Effector memory CD8-positive, alpha-beta T cell (primary cell): Measurements from ENCODE around the gene TET3.

Experiments used
- ATAC-seq: fragments of 150-1000 bp; cut with Tn5 transposase; replicated peaks from 2 replicates; pipeline ENCODE4 v1.10.0; 2021; ENCODE audit warnings: mild to moderate bottlenecking, moderate library complexity
- DNase-seq, 3 experiments: peaks; one replicate each; pipeline ENCODE4 v3.0.0; 2021
- H3K27ac Mint-ChIP-seq, 2 donors: one replicate each; pipeline ENCODE4 v1.8.0; 2022; ENCODE audit warnings: mild to moderate bottlenecking in 2 of 2, mixed read lengths in 2 of 2, moderate library complexity in 2 of 2
- H3K27me3 Mint-ChIP-seq, 2 donors: one replicate each; pipeline ENCODE4 v1.8.0; 2022; ENCODE audit warnings: mixed read lengths in 2 of 2
- H3K36me3 Mint-ChIP-seq: one replicate; pipeline ENCODE4 v1.8.0; 2022; ENCODE audit warnings: mild to moderate bottlenecking, moderate library complexity, mixed read lengths; ENCODE audit not compliant: insufficient read depth
- H3K4me1 Mint-ChIP-seq, 2 donors: one replicate each; pipeline ENCODE4 v1.8.0; 2022; ENCODE audit warnings: low read depth in 2 of 2, mixed read lengths in 2 of 2
- H3K4me3 Mint-ChIP-seq, 2 donors: one replicate each; pipeline ENCODE4 v1.8.0; 2022; ENCODE audit warnings: mild to moderate bottlenecking in 2 of 2, mixed read lengths in 2 of 2, moderate library complexity in 2 of 2
- H3K9me3 Mint-ChIP-seq, 2 donors: one replicate each; pipeline ENCODE4 v1.8.0; 2022; ENCODE audit warnings: mixed read lengths in 2 of 2

TET3 gene

DNA sequence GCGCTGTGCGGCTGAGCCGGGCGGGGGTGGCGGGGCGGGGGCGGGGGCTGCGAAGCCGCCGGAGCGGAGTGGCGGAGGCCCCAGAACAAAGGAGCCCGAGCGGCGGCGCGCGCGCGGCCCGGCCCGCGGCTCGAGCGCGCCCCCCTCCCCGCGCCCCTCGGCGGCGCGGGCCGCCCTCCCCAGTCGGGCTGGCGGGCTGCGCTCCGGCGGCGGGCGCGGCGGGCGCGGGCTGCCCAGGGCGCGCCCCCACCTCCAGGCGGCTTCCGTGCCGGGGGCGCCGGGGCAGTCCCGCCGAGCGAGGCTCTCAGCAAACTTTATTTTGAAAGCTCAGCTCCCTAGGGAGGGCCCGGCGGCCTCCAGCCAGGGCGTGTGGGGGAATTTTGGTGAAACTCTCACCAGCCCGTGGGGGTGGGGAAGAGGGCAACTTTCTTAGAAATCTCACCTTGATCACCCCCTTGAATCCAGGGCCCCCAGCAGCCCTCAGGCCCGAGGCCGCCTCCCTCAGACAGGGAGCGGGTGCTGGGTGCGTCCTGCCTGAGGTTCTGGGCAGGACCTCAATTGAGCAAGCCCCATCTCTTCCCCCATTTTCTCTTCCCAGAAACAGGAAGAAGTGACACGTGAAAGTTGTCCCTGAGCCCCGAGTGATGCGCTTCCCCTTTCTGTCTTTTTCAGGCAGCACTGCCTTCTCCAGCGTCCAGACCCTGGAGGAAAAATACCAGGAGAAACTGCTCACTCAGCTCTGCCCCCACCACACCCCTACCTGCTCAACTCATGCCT, 786 bp downstream of the TET3 start:
- H3K9me3 Mint-ChIP-seq: no peaks in the 10 kb centered on the region
- H3K36me3 Mint-ChIP-seq: peaks cover 27% of the 10 kb centered on the region
- H3K4me1 Mint-ChIP-seq: peaks cover 56 to 63% of the 10 kb centered on the region in 2 donors
- DNase-seq: peak; percentile 34 to 49 (median 48)
- H3K4me3 Mint-ChIP-seq: peak overlapping the region; percentile 88 to 91
- H3K27ac Mint-ChIP-seq: peak overlapping the region; percentile 89 to 91
- H3K27me3 Mint-ChIP-seq: peaks cover 0 to 12% of the 10 kb centered on the region in 2 donors
- peak; percentile 58 for ATAC-seq

- ATAC-seq (peak; percentile 14), DNase-seq (peak in 1 of 3 experiments; percentile 13)
- Mint-ChIP-seq H3K4me1 (peaks cover 53 to 59% of the 10 kb centered on the region in 2 donors), H3K9me3 (no peaks in the 10 kb centered on the region), H3K27me3 (peaks cover 0 to 7% of the 10 kb centered on the region in 2 donors), H3K4me3 (peak overlapping the region; percentile 88 to 91), H3K27ac (peak overlapping the region; percentile 89 to 91), H3K36me3 (peaks cover 27% of the 10 kb centered on the region)
These were observed 1.5 kb downstream of the TET3 start for GRCh38 chr2:73986085-73986681.

DNA sequence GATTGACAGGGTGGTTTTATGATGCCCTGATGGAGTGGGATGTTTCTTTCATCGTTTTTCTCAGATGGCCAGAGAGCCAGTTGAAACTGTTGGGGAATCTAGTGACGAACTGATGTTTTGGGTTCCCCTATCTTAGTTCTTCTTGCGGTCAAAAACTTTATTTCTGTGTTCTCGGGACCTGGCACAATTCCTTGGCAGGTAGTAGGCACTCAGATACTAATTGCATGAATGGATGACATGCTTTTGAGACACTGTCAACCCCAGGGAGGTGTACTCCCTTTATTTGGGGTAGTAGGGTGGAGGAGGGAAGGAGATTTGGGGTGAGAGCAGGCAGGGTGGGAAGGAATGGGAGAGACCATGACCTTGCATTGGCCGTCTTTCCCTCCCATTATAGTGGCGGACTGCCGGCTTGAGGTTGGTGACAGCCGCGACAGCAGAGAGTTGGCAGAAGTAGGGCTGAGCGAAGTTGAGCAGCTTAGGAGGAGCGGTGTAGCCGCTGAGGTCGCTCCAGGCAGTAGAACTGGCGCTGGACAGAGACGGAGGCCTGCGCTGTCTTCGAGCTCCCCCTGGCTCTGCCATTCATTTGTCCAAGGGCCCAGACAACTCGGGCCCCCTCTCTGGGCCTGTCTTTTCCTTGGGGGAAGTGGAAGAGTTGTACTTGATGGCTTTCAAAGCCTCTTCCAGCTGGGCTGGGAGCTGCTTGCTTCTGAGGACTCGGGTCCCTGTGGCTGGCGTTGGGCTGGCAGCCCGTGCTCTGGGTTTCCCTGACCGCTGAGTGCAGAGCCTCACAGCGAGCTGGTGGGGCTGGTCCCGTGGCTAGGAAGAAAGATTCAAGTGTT, 2.6 kb downstream of the TET3 start:
- peaks cover 27% of the 10 kb centered on the region for H3K36me3 Mint-ChIP-seq
- H3K27me3 Mint-ChIP-seq: no peaks in the 10 kb centered on the region
- peak overlapping the region; percentile 88 to 91 for H3K4me3 Mint-ChIP-seq
- H3K27ac Mint-ChIP-seq: peak overlapping the region; percentile 89 to 91
- ATAC-seq (peak; percentile 15), DNase-seq (peak in 1 of 3 experiments; percentile 34)
- H3K4me1 Mint-ChIP-seq: peaks cover 52 to 63% of the 10 kb centered on the region in 2 donors
- H3K9me3 Mint-ChIP-seq: no peaks in the 10 kb centered on the region

- Mint-ChIP-seq H3K27me3 (no peaks in the 10 kb centered on the region), H3K4me1 (peaks cover 52 to 64% of the 10 kb centered on the region in 2 donors), H3K36me3 (peaks cover 27% of the 10 kb centered on the region), H3K4me3 (peak overlapping the region; percentile 88 to 91), H3K27ac (peak overlapping the region; percentile 89 to 91), H3K9me3 (no peaks in the 10 kb centered on the region)
- ATAC-seq (no peak), DNase-seq (no peak)
These were observed 3.4 kb downstream of the TET3 start for GRCh38 chr2:73987948-73988700.

- H3K27ac Mint-ChIP-seq: peak overlapping the region in 1 of 2 donors; percentile 30
- H3K36me3 Mint-ChIP-seq: peaks cover 20% of the 10 kb centered on the region
- H3K27me3 Mint-ChIP-seq: no peaks in the 10 kb centered on the region
- peak overlapping the region in 1 of 2 donors; percentile 25 for H3K4me3 Mint-ChIP-seq
- ATAC-seq: no peak
- no peak for DNase-seq
- no peaks in the 10 kb centered on the region for H3K9me3 Mint-ChIP-seq
- peaks cover 55 to 69% of the 10 kb centered on the region in 2 donors for H3K4me1 Mint-ChIP-seq
These were observed 5.3 kb downstream of the TET3 start for GRCh38 chr2:73989972-73990371.

- no peak overlapping the region for H3K27ac Mint-ChIP-seq
- no peaks in the 10 kb centered on the region for H3K9me3 Mint-ChIP-seq
- H3K4me1 Mint-ChIP-seq: peaks cover 55 to 69% of the 10 kb centered on the region in 2 donors
- ATAC-seq: no peak
- H3K36me3 Mint-ChIP-seq: peaks cover 18% of the 10 kb centered on the region
- no peak for DNase-seq
- H3K27me3 Mint-ChIP-seq: no peaks in the 10 kb centered on the region
- H3K4me3 Mint-ChIP-seq: no peak overlapping the region
These were observed 5.8 kb downstream of the TET3 start for GRCh38 chr2:73990531-73990930.

- H3K27ac Mint-ChIP-seq: peak overlapping the region; percentile 22 to 74
- no peak for ATAC-seq
- peaks cover 5% of the 10 kb centered on the region for H3K36me3 Mint-ChIP-seq
These were observed 7.3 kb downstream of the TET3 start for GRCh38 chr2:73992036-73992435.

GRCh38 chr2:73993376-73993775, 8.7 kb downstream of the TET3 start:
- DNase-seq: no peak
- ATAC-seq: no peak
- peaks cover 5% of the 10 kb centered on the region for H3K36me3 Mint-ChIP-seq
- H3K27ac Mint-ChIP-seq: peak overlapping the region; percentile 13 to 23
- H3K27me3 Mint-ChIP-seq: no peaks in the 10 kb centered on the region
- H3K9me3 Mint-ChIP-seq: no peaks in the 10 kb centered on the region
- H3K4me3 Mint-ChIP-seq: no peak overlapping the region
- H3K4me1 Mint-ChIP-seq: peaks cover 41 to 57% of the 10 kb centered on the region in 2 donors

More at GRCh38 chr2:73992036-73992435, 7.3 kb downstream of the TET3 start:
- no peak for DNase-seq
- H3K9me3 Mint-ChIP-seq: no peaks in the 10 kb centered on the region
- no peak overlapping the region for H3K4me3 Mint-ChIP-seq
- peaks cover 42 to 57% of the 10 kb centered on the region in 2 donors for H3K4me1 Mint-ChIP-seq
- no peaks in the 10 kb centered on the region for H3K27me3 Mint-ChIP-seq

- Mint-ChIP-seq H3K36me3 (peaks cover under 1% of the 10 kb centered on the region), H3K4me1 (peaks cover 43 to 58% of the 10 kb centered on the region in 2 donors), H3K4me3 (no peak overlapping the region), H3K27ac (peak overlapping the region; percentile 13 to 23), H3K9me3 (no peaks in the 10 kb centered on the region), H3K27me3 (no peaks in the 10 kb centered on the region)
- ATAC-seq (no peak), DNase-seq (no peak)
These were observed 9.1 kb downstream of the TET3 start for GRCh38 chr2:73993778-73994177.

- no peak overlapping the region for H3K4me3 Mint-ChIP-seq
- no peak for ATAC-seq
- no peaks in the 10 kb centered on the region for H3K36me3 Mint-ChIP-seq
- no peaks in the 10 kb centered on the region for H3K27me3 Mint-ChIP-seq
- peak overlapping the region in 1 of 2 donors; percentile 80 for H3K27ac Mint-ChIP-seq
- no peaks in the 10 kb centered on the region for H3K9me3 Mint-ChIP-seq
- DNase-seq: no peak
- H3K4me1 Mint-ChIP-seq: peaks cover 46 to 59% of the 10 kb centered on the region in 2 donors
These were observed 9.6 kb downstream of the TET3 start for GRCh38 chr2:73994178-73994831.

DNA sequence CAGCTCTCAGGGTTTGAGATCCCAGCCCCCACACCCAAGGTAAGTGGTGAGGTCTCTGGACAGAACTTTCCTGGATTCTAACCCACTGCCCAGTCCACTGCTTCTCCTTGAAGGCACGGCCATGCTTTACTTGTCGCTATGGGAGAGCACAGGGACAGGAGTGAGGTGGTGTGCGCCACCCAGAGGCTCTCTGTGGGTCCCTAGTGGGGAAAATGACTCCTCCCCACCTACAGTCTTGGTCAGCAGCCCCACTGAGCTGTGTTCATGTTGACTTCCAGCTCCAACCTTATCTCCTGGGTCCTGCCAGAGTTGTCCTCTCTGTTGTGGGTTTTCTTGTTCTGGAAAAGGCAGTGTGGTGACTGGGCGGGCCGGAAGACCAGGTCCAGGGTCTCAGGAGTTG, 11.1 kb downstream of the TET3 start:
- peaks cover 45 to 52% of the 10 kb centered on the region in 2 donors for H3K4me1 Mint-ChIP-seq
- DNase-seq (no peak), ATAC-seq (no peak)
- H3K27me3 Mint-ChIP-seq: no peaks in the 10 kb centered on the region
- no peaks in the 10 kb centered on the region for H3K9me3 Mint-ChIP-seq
- no peaks in the 10 kb centered on the region for H3K36me3 Mint-ChIP-seq
- no peak overlapping the region for H3K4me3 Mint-ChIP-seq
- H3K27ac Mint-ChIP-seq: no peak overlapping the region

- Mint-ChIP-seq H3K27me3 (no peaks in the 10 kb centered on the region), H3K36me3 (peaks cover 6% of the 10 kb centered on the region), H3K9me3 (no peaks in the 10 kb centered on the region), H3K4me1 (peaks cover 56 to 58% of the 10 kb centered on the region in 2 donors), H3K4me3 (no peak overlapping the region), H3K27ac (peak overlapping the region; percentile 18 to 81)
- DNase-seq (no peak), ATAC-seq (no peak)
These were observed 13.1 kb downstream of the TET3 start for GRCh38 chr2:73997813-73998212.
